Lower leg skin (tissue), 3 donors: ENCODE data around the gene PDE1A.

Experiments used
- CTCF ChIP-seq, 3 donors: fragments of 450-650 bp; IDR thresholded peaks; one replicate each; pipeline ENCODE4 v1.5.1; 2016; ENCODE audit warnings: antibody characterized with exemption in 3 of 3, mild to moderate bottlenecking in 3 of 3, moderate library complexity in 2 of 3
- POLR2A ChIP-seq, 2 donors: fragments of 450-650 bp; IDR thresholded peaks; one replicate each; pipeline ENCODE4 v1.6.1; 2016 to 2017; ENCODE audit warnings: antibody characterized with exemption in 2 of 2, mild to moderate bottlenecking in 1 of 2, moderate library complexity in 1 of 2

- no peak for TF ChIP-seq CTCF (IDR thresholded peaks at IDR 0.05)
- no peak for TF ChIP-seq POLR2A (IDR thresholded peaks at IDR 0.05)
These were observed 66.7 kb downstream of the PDE1A start for GRCh38 chr2:182359990-182360662.
